ENCODE data around the gene OSBPL2.

GRCh38 chr20:62269871-62270270 is 31.6 kb downstream of the OSBPL2 start:
- TF ChIP-seq POLR2A (IDR thresholded peaks at IDR 0.05) = no peak
- TF ChIP-seq CTCF (IDR thresholded peaks at IDR 0.05) = no peak

All from vagina (tissue), 2 donors.